ENCODE results near the gene CMIP. TPM values are rescaled to one million over a fixed set of nuclear protein-coding genes. Genes with fewer than 3 reads are reported as not detected.
A peak's percentile ranks its signal among the peaks of the same experiment; 100 is the strongest.

CMIP gene
- total RNA-seq, 1 donor from 2014 or later = 27.7 TPM

GRCh38 chr16:81601601-81602255 lies 157.1 kb downstream of the CMIP start:
- DNase-seq (ENCODE audit: low read depth) = no peak
- Histone ChIP-seq H3K4me3 (ENCODE audit: low read depth, low read length) (no peak overlapping the region), H3K27me3 (ENCODE audit: control insufficient read depth, insufficient read depth, low read length) (no peaks in the 10 kb centered on the region), H3K36me3 (ENCODE audit: control insufficient read depth, insufficient read depth, low read length) (no peaks in the 10 kb centered on the region)
- TF ChIP-seq, protein P1, sequence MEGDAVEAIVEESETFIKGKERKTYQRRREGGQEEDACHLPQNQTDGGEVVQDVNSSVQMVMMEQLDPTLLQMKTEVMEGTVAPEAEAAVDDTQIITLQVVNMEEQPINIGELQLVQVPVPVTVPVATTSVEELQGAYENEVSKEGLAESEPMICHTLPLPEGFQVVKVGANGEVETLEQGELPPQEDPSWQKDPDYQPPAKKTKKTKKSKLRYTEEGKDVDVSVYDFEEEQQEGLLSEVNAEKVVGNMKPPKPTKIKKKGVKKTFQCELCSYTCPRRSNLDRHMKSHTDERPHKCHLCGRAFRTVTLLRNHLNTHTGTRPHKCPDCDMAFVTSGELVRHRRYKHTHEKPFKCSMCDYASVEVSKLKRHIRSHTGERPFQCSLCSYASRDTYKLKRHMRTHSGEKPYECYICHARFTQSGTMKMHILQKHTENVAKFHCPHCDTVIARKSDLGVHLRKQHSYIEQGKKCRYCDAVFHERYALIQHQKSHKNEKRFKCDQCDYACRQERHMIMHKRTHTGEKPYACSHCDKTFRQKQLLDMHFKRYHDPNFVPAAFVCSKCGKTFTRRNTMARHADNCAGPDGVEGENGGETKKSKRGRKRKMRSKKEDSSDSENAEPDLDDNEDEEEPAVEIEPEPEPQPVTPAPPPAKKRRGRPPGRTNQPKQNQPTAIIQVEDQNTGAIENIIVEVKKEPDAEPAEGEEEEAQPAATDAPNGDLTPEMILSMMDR (IDR thresholded peaks at IDR 0.05; ENCODE audit: insufficient read depth, low read length, poor library complexity, severe bottlenecking) = no peak

GRCh38 chr16:81602256-81602776 lies 157.7 kb downstream of the CMIP start:
- H3K27me3 ChIP-seq (ENCODE audit: control insufficient read depth, insufficient read depth, low read length) = no peaks in the 10 kb centered on the region
- H3K4me3 ChIP-seq (ENCODE audit: low read depth, low read length) = no peak overlapping the region
- TF ChIP-seq, protein P1 (IDR thresholded peaks at IDR 0.05; ENCODE audit: insufficient read depth, low read length, poor library complexity, severe bottlenecking) = no peak
- H3K36me3 ChIP-seq (ENCODE audit: control insufficient read depth, insufficient read depth, low read length) = no peaks in the 10 kb centered on the region
- no peak for DNase-seq (ENCODE audit: low read depth)

DNA sequence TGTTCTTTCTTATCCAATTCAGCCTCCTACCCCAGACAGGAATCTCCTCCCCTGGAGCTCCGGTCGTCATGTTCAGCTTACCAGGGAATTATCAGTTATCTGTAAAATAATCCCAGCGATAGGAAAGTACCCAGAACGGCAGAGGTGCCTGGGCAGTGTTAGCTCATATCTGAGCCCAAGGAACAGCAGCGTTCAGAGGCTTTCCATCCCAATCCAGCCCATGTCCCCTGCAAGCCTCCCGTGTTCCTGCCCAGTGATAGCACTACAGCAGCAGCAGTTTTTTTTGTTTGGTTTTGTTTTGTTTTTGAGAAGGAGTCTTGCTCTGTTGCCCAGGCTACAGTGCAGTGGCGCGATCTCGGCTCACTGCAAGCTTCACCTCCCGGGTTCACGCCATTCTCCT lies 158.2 kb downstream of the CMIP start:
- no peaks in the 10 kb centered on the region for H3K27me3 ChIP-seq (ENCODE audit: control insufficient read depth, insufficient read depth, low read length)
- TF ChIP-seq, protein P1 (IDR thresholded peaks at IDR 0.05; ENCODE audit: insufficient read depth, low read length, poor library complexity, severe bottlenecking) = no peak
- H3K36me3 ChIP-seq (ENCODE audit: control insufficient read depth, insufficient read depth, low read length) = no peaks in the 10 kb centered on the region
- no peak overlapping the region for H3K4me3 ChIP-seq (ENCODE audit: low read depth, low read length)
- DNase-seq (ENCODE audit: low read depth) = no peak

DNA sequence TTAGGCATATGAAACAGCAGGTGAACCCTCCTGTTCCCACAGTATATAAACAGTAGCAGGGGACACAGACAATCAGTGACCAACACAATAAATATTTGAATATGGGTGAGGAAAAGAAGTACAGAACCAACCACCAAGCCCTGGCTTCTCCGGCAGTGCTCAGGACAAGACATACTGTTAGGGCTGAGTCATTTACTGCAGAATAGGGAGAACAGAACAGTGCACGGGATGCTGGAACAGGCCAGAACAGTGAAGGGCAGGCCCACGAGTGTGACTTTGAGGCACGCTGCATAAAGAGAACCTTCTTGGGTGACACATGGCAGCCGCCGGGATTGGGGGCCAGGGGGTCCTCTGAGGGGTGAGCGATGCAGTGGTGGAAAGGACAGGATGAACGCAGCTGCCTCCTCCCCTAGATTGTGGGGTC lies 160.4 kb downstream of the CMIP start:
- Histone ChIP-seq H3K36me3 (ENCODE audit: control insufficient read depth, insufficient read depth, low read length) (no peaks in the 10 kb centered on the region), H3K27me3 (ENCODE audit: control insufficient read depth, insufficient read depth, low read length) (no peaks in the 10 kb centered on the region), H3K4me3 (ENCODE audit: low read depth, low read length) (no peak overlapping the region)
- peak; percentile 56 for DNase-seq (ENCODE audit: low read depth)
- TF ChIP-seq, protein P1 (IDR thresholded peaks at IDR 0.05; ENCODE audit: insufficient read depth, low read length, poor library complexity, severe bottlenecking) = no peak

DNA sequence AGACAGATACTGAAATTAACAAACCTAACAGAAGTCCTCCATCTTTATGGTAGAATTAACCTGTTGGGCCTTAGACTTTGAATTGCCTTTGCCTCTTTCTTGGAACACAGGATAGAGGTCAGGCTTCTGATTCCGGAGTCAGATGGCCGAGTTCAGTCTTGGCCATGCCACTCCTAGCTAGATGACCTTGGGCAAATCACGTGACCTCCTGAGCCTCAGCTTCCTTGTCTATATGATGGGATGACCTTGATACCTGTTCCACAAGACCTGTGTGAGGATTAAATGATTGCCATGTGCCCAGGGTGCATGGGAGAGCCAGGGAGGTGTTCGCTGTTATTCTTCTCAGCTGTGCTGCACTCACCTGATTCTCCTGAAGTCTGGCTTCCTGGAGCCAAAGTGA lies 161.4 kb downstream of the CMIP start:
- DNase-seq (ENCODE audit: low read depth) = no peak
- no peaks in the 10 kb centered on the region for H3K27me3 ChIP-seq (ENCODE audit: control insufficient read depth, insufficient read depth, low read length)
- H3K36me3 ChIP-seq (ENCODE audit: control insufficient read depth, insufficient read depth, low read length) = no peaks in the 10 kb centered on the region
- TF ChIP-seq, protein P1 (IDR thresholded peaks at IDR 0.05; ENCODE audit: insufficient read depth, low read length, poor library complexity, severe bottlenecking) = no peak
- no peak overlapping the region for H3K4me3 ChIP-seq (ENCODE audit: low read depth, low read length)

DNA sequence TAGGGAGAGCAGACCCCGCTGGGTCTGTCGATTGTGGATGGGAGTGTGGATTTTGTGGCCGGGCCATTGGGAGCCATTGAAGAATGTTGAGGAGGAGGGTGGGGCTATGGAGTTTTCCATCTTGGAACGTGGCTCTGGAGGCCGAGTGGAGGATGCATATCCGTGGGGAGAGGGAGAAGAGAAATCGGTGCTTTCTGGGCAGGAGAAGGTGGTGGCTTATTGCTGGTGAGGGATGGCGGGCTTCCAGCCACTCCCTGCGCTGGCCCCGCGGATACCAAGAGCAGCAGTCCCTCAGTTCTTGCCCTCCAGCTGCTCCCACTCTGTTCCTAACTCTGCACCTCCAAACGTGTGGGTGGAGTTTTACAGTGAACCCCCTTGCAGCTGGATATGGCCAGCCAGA lies 162.4 kb downstream of the CMIP start:
- Histone ChIP-seq H3K4me3 (ENCODE audit: low read depth, low read length) (no peak overlapping the region), H3K27me3 (ENCODE audit: control insufficient read depth, insufficient read depth, low read length) (no peaks in the 10 kb centered on the region), H3K36me3 (ENCODE audit: control insufficient read depth, insufficient read depth, low read length) (no peaks in the 10 kb centered on the region)
- TF ChIP-seq, protein P1 (IDR thresholded peaks at IDR 0.05; ENCODE audit: insufficient read depth, low read length, poor library complexity, severe bottlenecking) = no peak
- DNase-seq (ENCODE audit: low read depth) = no peak
